Adrenal gland (tissue), 5 donors: ENCODE results near the gene TMPRSS5.

Source experiments
- POLR2A ChIP-seq, 2 donors: fragments of 450-650 bp; IDR thresholded peaks; one replicate each; pipeline ENCODE4 v1.6.1; 2017; ENCODE audit warnings: antibody characterized with exemption in 2 of 2, mild to moderate bottlenecking in 2 of 2, moderate library complexity in 1 of 2
- TF ChIP-seq, protein P1 (sequence below), 6 experiments: fragments of 450-650 bp in 4 of 6; fragments of 200-600 bp in 2 of 6; sonication (generic) in 1 of 6; IDR thresholded peaks; 1 replicate in 5 of 6; 2 replicates in 1 of 6; pipeline versions ENCODE4 v1.5.1 to v1.8.0; 2016 to 2021; ENCODE audit warnings: antibody characterized with exemption in 6 of 6, mild to moderate bottlenecking in 2 of 6, moderate library complexity in 1 of 6
- donor health status: DM: no; HTN: no; CAD: no.

DNA sequence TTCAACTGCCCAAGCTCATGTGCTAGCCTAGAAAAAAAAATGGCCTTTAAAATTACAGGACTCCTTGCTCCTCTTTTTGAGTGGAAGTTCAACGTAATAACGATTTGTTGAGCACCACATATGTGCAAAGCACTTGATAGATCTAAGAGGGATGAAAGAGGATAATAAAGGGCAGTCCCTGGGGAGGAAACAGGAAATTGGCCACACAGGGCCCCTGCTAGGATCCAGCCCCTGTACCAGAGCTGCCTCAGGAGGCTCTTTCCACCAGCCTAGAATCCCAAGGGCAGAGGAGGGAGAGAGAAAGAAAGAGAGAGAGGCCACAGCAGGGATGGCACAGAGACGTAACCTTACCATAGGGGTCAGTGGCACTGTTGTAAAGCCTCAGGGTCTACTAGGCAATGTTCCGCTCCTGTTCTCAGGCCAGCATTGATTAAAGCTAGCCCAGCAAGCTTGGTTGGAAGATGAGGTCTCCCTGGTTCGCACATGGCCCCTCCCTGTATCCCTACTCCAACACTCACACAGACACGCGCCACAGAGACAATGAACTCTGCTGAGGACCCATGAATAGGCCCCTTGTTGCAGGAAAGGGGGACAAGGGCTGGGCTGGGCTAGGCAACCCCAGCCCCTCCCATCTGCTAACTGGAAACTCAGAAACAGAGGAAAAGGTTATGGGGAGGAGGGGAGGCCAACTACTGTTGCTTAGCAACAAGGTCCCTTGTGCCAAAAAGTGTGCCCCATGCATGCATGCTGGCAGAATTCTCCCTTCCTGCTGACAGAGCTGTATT is at the start of gene TMPRSS5:
- no peak for TF ChIP-seq POLR2A (IDR thresholded peaks at IDR 0.05)
- TF ChIP-seq, protein P1, sequence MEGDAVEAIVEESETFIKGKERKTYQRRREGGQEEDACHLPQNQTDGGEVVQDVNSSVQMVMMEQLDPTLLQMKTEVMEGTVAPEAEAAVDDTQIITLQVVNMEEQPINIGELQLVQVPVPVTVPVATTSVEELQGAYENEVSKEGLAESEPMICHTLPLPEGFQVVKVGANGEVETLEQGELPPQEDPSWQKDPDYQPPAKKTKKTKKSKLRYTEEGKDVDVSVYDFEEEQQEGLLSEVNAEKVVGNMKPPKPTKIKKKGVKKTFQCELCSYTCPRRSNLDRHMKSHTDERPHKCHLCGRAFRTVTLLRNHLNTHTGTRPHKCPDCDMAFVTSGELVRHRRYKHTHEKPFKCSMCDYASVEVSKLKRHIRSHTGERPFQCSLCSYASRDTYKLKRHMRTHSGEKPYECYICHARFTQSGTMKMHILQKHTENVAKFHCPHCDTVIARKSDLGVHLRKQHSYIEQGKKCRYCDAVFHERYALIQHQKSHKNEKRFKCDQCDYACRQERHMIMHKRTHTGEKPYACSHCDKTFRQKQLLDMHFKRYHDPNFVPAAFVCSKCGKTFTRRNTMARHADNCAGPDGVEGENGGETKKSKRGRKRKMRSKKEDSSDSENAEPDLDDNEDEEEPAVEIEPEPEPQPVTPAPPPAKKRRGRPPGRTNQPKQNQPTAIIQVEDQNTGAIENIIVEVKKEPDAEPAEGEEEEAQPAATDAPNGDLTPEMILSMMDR (IDR thresholded peaks at IDR 0.05) = no peak
